HG03520 (cell line): ENCODE results near the gene KCNQ5.

ENCODE experiments used
- ATAC-seq: cut with Tn5 transposase; IDR thresholded peaks from one replicate; pipeline ENCODE4 v1.9.1; 2021; ENCODE audit warnings: mild to moderate bottlenecking, moderate library complexity; ENCODE audit not compliant: unreplicated experiment

The KCNQ5 gene

DNA sequence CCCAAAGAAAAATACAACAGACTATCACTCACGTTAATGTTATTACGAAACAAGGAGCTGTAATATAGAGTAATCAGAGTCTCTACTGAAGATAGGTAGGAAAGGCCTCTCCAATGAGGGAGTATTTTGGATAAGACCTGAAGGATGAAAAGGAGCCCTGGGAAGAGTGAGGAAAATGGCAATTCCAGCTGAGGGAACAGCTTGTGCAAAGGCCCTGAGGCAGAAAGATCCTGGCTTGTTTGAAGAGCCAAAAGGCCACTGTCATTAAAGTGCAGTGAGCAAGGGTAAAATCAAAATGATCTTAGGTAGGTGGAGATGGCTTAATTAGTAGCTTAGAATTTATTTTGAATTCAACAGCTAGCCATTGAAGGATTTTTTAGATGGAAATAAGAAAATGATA lies 464.9 kb downstream of the KCNQ5 start:
- no peak for ATAC-seq

DNA sequence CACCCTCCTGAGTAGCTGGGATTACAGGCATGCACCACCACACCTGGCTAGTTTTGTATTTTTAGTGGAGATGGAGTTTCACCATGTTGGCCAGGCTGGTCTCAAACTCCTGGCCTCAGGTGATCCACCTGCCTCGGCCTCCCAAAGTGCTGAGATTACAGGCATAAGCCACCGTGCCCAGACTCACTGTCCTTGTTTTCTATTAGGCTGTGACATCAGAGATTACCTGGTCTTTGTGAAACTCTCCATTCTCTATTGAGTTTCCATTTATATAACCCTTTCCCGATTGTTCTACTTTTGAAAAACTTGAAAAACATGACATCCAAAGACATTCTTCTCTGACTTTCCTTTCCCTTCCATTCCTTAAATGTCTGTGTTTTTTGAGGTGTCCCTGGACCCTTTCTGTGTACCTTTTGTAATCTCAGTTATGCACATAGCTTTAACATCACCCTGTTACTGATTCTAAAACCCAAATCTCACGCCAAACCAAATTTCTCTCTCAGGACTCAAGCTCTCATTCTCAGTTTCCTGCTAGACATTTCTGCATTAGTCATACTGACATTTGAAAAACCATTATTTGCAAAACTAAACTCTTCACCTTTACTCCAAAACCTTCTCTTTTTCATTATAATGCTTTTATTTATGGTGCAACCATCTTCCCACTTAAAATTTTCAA lies 466.4 kb downstream of the KCNQ5 start:
- peak; percentile 80 for ATAC-seq

DNA sequence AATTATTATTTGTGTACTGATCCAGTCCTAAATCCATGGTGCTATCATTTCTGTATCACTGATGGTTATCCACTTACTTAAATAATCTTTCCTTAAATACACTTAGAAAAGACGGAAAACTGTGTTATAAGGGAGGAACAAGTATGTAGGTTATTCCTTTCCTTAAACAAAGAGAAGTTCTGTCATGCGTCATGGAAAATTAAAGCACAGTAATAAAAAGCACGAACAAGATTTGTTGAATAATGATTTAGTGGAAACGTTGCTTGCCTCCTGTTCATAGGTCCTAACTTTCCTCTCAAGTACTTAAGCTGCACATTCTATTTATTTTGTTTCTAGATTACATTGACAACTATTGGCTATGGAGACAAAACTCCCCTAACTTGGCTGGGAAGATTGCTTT lies 483.1 kb downstream of the KCNQ5 start:
- no peak for ATAC-seq

GRCh38 chr6:73107016-73107415 lies 485.2 kb downstream of the KCNQ5 start:
- no peak for ATAC-seq

GRCh38 chr6:73108949-73109348 lies 487.1 kb downstream of the KCNQ5 start:
- ATAC-seq = no peak

DNA sequence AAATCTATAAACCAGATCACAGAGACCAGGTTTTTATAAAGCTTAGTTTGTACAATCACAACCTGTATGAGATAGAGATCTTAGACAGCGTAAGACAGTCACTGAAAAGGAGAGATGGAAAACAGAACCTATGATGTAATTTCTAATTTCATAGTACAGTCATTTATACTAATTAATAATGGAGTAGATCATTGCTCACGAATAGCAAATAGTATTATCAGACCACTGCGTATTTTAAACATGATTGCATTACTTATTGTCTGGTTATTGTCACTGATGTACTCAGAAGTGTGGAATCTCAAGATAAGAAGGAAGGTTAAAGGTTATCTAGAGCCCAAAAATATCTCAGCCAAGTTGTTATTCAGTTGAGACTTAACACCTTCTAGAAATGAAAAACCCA lies 487.8 kb downstream of the KCNQ5 start:
- ATAC-seq = no peak

DNA sequence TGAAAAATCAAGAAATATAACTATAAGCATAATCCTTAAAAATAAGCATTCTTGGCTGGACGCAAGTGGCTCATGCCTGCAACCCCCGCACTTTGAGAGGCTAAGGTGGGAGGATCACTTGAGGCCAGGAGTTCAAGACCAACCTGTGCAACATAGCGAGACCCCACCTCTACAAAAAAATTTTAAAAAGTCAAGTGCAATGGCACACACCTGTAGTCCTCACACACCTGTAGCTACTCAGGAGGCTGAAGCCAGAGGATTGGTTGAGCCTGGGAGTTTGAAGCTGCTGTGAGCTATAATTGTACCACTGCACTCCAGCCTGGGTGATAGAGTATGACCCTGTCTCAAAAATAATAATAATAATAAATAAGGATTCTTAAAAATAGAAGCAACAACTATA lies 494.5 kb downstream of the KCNQ5 start:
- ATAC-seq = no peak

GRCh38 chr6:73121421-73121993 lies 499.6 kb downstream of the KCNQ5 start:
- no peak for ATAC-seq

DNA sequence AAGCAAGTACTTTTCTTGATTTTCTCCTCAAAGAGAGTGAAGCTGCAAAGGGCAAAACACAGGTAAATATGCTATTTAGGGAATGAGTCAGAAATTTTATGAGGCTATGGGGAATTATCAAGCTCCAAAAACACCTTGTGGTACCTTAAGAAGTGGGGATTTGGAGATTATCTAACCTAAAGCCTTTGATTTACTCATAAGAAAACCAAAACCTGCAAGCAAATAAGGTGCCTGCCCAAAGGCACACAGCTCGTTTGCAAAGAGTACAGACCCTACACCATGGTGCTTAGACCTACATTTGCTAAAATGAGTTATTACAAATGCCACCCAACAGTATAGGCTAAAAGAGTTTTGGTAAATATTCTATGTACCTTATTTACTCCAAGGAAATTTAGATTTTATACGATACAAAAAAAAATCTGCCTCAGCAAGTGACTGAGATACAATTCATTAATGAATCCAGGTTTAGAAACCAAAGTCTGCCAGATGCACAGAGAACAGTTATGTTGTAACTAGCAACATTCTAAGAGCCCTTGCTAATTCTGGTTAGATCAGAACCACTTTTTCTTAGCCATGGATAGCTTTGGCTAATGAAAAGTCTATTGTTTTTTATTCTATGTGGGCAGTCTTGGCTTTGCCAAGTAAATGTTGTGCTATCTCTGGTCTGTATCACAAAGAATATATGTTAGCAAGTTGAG lies 501.9 kb downstream of the KCNQ5 start:
- ATAC-seq = peak; percentile 58

DNA sequence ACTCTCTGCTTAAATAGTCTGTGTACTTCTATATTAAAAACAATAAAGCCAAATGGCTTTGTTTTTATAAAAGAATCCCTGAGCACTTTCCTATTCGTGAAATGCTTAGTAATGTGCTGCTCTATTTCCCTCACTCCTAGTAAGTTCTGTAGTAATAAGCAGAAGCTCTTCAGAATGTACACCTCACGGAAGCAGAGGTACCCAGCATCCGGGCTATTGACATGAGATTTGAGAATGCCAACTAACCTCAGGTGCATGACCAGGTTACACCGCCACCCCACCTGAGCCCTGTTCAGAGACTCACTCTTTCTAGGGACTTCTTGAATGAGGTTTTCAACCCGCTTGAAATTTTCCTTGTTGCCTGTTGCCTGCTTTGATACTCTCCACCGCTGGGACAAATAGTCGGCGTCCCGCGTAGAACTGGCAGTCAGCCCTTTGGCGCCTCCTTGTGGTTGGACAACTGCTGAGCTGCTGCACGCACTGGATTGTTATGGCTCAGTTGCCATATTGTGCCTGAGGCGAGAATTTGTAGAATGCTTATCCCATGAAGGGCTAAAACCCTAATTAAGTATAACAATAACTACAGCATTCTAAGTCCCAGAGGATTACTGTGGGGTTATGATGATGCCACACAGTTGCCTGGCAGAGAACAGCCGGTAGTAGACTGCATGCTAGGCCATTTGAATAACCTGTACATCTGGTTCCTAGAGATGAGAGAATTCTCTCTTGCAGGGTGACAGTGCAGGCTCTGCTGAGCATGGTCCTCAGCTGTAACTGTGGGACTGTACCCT lies 508.0 kb downstream of the KCNQ5 start:
- peak; percentile 91 for ATAC-seq

DNA sequence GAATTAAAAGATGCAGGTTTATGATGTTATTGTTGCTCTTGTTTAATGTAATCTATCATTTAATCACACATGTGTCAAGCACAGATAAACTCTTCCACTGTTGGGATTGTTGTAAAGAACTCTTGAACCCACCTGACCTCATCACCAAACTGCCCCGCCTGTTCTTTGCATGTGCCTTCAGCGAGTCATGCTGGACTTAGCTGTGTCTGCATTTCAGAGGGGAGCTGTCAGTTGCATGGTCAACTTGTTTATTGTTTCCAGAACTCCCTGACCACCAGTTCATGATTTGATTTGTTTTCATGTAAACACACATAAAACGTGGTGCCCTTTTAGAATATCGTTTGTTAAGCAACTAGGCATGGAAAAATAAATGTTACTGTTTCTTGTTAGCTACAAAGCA lies 509.8 kb downstream of the KCNQ5 start:
- no peak for ATAC-seq

GRCh38 chr6:73134588-73134987 lies 512.7 kb downstream of the KCNQ5 start:
- peak; percentile 59 for ATAC-seq

GRCh38 chr6:73139681-73140383 lies 518.0 kb downstream of the KCNQ5 start:
- no peak for ATAC-seq

DNA sequence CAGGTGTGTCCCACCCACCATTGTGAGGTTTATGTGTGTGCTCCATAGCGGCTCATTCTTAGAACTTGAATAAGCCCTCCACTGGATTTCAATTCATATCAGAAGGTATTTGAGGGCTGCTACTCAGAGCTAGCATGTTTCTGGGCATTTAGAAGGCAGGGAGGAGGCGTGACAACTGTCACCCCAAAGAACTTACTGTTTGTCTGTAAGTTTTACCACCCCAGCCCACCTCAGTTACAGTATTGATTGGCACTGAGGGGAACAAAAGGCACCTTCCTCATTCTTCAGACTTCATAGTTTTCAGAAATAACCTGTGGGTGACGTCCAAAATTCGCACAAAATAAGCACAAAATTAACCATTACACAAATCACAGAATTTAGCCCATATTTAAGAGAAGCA lies 521.7 kb downstream of the KCNQ5 start:
- no peak for ATAC-seq

DNA sequence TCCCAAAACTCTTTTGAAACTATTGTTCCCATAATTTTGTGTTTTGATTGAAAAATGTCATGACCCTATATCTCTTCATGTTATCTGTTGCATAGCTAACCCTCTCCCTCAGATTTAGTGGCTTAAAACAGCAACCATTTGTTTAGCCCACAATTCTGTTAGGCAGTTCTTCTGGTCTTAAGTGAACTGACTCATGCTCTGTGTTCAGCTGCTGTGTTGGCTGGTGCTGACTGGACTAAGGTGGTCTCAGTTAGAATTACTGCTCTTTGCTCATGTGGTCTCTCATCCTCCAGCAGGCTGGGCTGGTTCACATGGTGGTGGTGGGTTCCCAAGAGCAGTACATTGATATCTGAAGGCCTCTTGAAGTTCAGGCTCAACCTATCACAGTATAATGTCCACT lies 522.7 kb downstream of the KCNQ5 start:
- ATAC-seq = no peak

GRCh38 chr6:73145690-73146089 lies 523.8 kb downstream of the KCNQ5 start:
- ATAC-seq = no peak

DNA sequence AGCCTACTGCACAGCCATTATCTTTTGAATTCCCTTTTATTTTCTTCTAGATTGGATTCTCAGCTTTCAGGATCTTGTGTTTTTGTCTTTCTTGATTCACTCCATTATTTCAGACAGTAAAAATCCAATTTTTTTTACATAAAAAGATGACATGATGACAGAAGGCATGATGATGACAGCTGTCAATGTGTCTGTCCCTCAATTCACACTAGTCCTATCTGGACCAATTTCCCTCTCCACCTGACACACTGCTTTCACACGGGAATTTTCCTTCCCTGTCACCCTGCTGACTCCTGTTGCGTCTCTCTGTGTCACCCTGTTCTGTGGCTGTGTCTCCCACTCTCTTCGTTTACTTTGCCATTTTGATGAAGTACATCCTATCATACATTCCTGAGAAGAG lies 529.9 kb downstream of the KCNQ5 start:
- no peak for ATAC-seq

DNA sequence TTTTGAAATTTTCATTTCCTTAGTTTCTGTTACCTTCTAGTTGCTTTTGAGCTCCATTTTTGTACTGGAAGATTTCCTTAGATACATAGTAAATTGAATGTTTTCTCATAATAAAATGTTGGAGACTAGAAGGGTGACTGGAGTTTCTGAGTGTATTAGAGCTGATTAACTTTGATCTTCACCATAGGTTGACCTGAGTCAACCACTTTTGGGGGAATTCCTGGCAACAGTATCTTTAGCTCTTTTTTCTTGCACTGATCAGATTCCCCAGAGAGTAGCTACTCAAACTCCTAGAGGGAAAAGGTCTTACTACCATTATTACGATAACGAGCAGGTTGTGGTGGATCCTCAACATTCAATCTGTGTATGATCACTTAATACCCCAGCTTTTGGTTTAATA lies 530.7 kb downstream of the KCNQ5 start:
- no peak for ATAC-seq

DNA sequence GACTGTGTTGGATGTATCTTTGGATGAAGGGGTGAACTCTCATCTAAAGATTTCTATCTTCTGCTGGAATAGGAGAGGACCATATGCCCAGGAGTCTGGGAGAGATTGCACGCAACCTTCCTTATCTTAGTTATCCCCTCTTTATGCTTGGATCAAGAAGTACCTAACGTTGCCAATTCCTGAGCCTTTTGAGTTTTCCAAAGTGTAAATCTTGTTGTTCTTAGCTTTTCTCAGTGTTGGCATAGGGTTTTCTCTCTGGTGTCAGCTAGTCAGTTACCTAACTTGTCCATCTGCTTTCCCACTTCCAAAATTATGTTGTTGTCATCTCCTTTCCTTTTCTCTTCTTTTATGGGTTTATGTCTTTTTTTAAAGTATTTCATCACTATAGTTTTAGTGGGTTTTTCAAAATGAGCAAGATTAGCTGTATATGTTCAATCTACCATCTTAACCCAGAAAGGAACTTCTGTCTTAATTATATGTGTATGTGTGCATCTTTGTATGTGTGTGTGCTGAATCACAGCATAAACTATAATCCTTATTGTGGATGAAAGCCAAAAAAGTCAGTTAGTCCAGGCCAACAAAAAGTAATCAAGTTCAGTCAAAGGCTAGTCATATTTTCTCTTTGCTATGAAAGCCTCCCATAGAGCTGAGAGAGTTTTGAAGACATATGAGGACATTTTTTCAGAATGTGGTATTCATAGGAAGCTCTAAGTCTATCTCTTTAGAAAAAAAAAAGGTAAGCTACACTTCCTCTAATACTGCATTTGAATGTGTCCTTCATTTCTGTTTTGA lies 531.3 kb downstream of the KCNQ5 start:
- ATAC-seq = no peak
